Fibroblast of peridontal ligament (primary cell): Measurements from ENCODE around the gene HOXD10.
A peak's percentile ranks its signal among the peaks of the same experiment; 100 is the strongest.

Source experiments
- DNase-seq: peaks from one replicate; pipeline ENCODE4 v3.0.0-alpha.2; 2010; ENCODE audit errors: extremely low read depth

HOXD10 gene

GRCh38 chr2:176151442-176152287 lies 35.1 kb downstream of the HOXD10 start, which contains the start of gene HOXD4:
TSS of gene HOXD4 (plus strand) at chr2:176151550. CDS start at chr2:176151634, 84 bp downstream.
- no peak for DNase-seq

GRCh38 chr2:176152350-176153181 lies 36.0 kb downstream of the HOXD10 start:
- no peak for DNase-seq

- no peak for DNase-seq
Observed at GRCh38 chr2:176154576-176155252, 38.1 kb downstream of the HOXD10 start.

GRCh38 chr2:176155356-176156044 lies 38.9 kb downstream of the HOXD10 start:
- no peak for DNase-seq

GRCh38 chr2:176156301-176156806 lies 39.8 kb downstream of the HOXD10 start:
- DNase-seq = no peak

- DNase-seq = no peak
Observed at GRCh38 chr2:176156807-176157498, 40.4 kb downstream of the HOXD10 start, which contains the start of gene HOXD3. TSS of gene HOXD3 (plus strand) at chr2:176157307. CDS start at chr2:176169115, 11,808 bp downstream.

GRCh38 chr2:176157499-176158185 lies 41.1 kb downstream of the HOXD10 start:
- DNase-seq = no peak

GRCh38 chr2:176158186-176158591 lies 41.6 kb downstream of the HOXD10 start:
- DNase-seq = no peak

- DNase-seq = no peak
Observed at GRCh38 chr2:176158855-176159662, 42.5 kb downstream of the HOXD10 start.

GRCh38 chr2:176159663-176160250 lies 43.2 kb downstream of the HOXD10 start:
- no peak for DNase-seq

- no peak for DNase-seq
Observed at GRCh38 chr2:176160251-176160985, 43.8 kb downstream of the HOXD10 start.

- DNase-seq = no peak
Observed at GRCh38 chr2:176160986-176161824, 44.6 kb downstream of the HOXD10 start.

- DNase-seq = peak; percentile 37
Observed at GRCh38 chr2:176161825-176162626, 45.4 kb downstream of the HOXD10 start.

- DNase-seq = no peak
Observed at GRCh38 chr2:176162911-176163671, 46.5 kb downstream of the HOXD10 start.

GRCh38 chr2:176163672-176164056 lies 47.1 kb downstream of the HOXD10 start:
- no peak for DNase-seq
